Stimulated activated CD8-positive, alpha-beta memory T cell treated with anti-CD3 and anti-CD28 coated beads, Interleukin-4, amount 100 ng/mL, for 1 hour (primary cell): ENCODE results near the gene NCKAP5L.

ENCODE experiments used
- DNase-seq, 2 donors: peaks; one replicate each; pipeline ENCODE4 v3.0.0-alpha.2; 2020; ENCODE audit warnings: low read depth in 2 of 2, low spot score in 1 of 2

NCKAP5L gene

DNA sequence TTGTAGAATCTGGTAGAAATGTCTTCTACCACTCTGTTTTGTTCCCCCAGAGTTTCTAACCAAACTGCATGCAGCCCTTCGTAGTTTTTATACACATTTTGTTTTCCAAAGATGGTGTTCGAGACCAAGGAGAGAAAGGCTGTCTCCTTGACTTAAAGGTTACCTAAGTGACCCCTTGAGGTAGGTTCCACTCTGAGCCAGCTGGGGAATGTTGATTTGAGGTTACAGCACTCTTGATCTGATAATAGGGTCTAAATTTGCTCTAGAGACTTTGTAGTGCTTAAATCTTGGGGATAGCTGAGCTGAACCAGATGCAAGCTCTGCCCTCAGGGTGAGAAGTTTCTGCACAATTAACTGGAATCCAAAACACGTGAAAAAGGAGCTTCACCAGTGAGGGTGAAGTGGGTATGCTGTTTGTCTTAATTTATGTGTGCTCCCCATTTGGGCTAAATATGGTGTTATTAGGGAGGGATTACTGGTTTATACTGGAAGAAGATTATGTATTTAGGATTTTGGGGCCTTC, 83.8 kb downstream of the NCKAP5L start:
- DNase-seq, result no peak

DNA sequence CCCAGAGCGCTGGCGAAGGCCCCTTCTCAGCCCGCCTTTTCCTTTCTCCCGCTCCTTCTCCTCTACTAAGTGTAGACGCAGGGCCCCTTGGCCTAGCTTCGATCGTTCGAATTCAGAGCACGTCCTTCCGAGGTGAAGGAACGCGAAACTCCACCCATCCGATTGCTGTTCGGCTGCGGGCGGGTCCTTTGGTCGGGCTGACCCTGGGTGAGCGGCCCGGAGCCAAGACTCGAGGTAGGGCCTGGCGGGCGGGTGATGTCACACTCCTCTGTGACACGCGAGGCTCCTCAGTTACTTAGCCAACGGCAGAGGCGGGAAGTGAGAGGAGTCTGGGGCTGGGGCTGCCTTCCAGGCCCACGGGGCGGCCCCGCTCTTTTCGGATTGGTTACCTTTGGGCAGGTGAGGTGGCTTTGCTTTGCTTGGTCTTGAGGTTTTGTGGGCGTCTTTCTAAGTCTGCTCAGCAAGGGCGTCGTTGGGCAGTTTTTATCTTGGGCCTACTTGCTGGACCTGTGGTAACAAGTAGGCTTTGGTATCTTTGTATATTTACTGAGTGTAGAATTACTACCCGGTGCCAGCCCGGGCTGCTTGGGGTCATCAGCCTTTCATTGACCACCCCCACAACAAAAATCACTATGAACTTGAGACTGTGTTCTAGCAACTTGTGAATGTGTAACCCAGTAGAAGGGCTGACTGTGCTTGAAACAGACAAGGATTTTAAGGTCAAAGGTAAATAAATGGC, 86.2 kb downstream of the NCKAP5L start:
- DNase-seq, result peak; percentile 65 to 68
